HL-60 (cell line): ENCODE results near the gene TMEM39B.
"Not testable (repeated sequence)": the region's sequence is repeated elsewhere in the genome, so short reads cannot be mapped to it uniquely, and the experiment has no call there.

Experiments
- DNase-seq, 2 experiments: peaks; one replicate each; pipeline ENCODE4 v3.0.0-alpha.2; 2010 to 2020; ENCODE audit warnings: low read depth in 1 of 2, low spot score in 1 of 2
- H3K27ac ChIP-seq: fragments of 250-450 bp; sonication (Bioruptor Pico); replicated peaks from 2 replicates; pipeline ENCODE4 v1.5.1; 2020; ENCODE audit warnings: mild to moderate bottlenecking, moderate library complexity
- H3K27me3 ChIP-seq: fragments of 250-450 bp; sonication (Bioruptor Pico); 2 replicates; pipeline ENCODE4 v1.5.1; 2021; ENCODE audit warnings: mild to moderate bottlenecking, moderate library complexity; ENCODE audit not compliant: insufficient read depth, poor library complexity, severe bottlenecking
- H3K4me3 ChIP-seq: replicated peaks from 2 replicates; pipeline ENCODE4 v1.5.1; 2011; ENCODE audit warnings: mild to moderate bottlenecking, control low read depth, low read length; ENCODE audit not compliant: insufficient read depth
- CTCF ChIP-seq: IDR thresholded peaks from one replicate; pipeline ENCODE4 v1.5.1; 2011; ENCODE audit warnings: low read length, control low read depth, inconsistent platforms; ENCODE audit not compliant: insufficient read depth
- GABPA ChIP-seq: IDR thresholded peaks from 2 replicates; pipeline ENCODE4 v1.6.1; 2012; ENCODE audit warnings: low read depth
- POLR2AphosphoS5 ChIP-seq: IDR thresholded peaks from 2 replicates; pipeline ENCODE4 v1.6.1; 2012; ENCODE audit warnings: low read depth
- REST ChIP-seq: IDR thresholded peaks from 2 replicates; pipeline ENCODE4 v1.6.1; 2012; ENCODE audit warnings: low read depth; ENCODE audit not compliant: insufficient replicate concordance
- SPI1 ChIP-seq: IDR thresholded peaks from 2 replicates; pipeline ENCODE4 v1.6.1; 2012; ENCODE audit warnings: low read depth, mild to moderate bottlenecking, borderline replicate concordance

TMEM39B gene

GRCh38 chr1:32138965-32139364 lies 66.2 kb downstream of the TMEM39B start:
- no peak for DNase-seq
- Histone ChIP-seq H3K4me3 (no peak overlapping the region), H3K27me3 (no peaks in the 10 kb centered on the region), H3K27ac (no peak overlapping the region)
- no peak for TF ChIP-seq SPI1
- no peak for TF ChIP-seq GABPA
- no peak for TF ChIP-seq CTCF
- no peak for TF ChIP-seq REST
- TF ChIP-seq POLR2AphosphoS5 = no peak

- TF ChIP-seq REST = no peak
- no peak for TF ChIP-seq GABPA
- no peak for TF ChIP-seq POLR2AphosphoS5
- no peak for TF ChIP-seq CTCF
- no peak for TF ChIP-seq SPI1
- Histone ChIP-seq H3K4me3 (no peak overlapping the region), H3K27me3 (no peaks in the 10 kb centered on the region), H3K27ac (no peak overlapping the region)
- DNase-seq = no peak
Measured at GRCh38 chr1:32142446-32143301, 69.9 kb downstream of the TMEM39B start.

GRCh38 chr1:32143302-32143695 lies 70.6 kb downstream of the TMEM39B start:
- not testable (repeated sequence) for H3K27me3 ChIP-seq, DNase-seq, H3K27ac ChIP-seq, H3K4me3 ChIP-seq

- no peak for DNase-seq
- no peak for TF ChIP-seq SPI1
- TF ChIP-seq GABPA = no peak
- no peak for TF ChIP-seq REST
- TF ChIP-seq CTCF = no peak
- no peak for TF ChIP-seq POLR2AphosphoS5
- H3K4me3 ChIP-seq = no peak overlapping the region
- no peak overlapping the region for H3K27ac ChIP-seq
- no peaks in the 10 kb centered on the region for H3K27me3 ChIP-seq
Measured at GRCh38 chr1:32144033-32144432, 71.3 kb downstream of the TMEM39B start.

GRCh38 chr1:32147799-32148198 lies 75.1 kb downstream of the TMEM39B start:
- not testable (repeated sequence) for H3K27ac ChIP-seq, DNase-seq, H3K4me3 ChIP-seq, H3K27me3 ChIP-seq
